ENCODE measurements around the gene EOGT.

GRCh38 chr3:69008980-69009379, 4.5 kb downstream of the EOGT start:
- no peak for TF ChIP-seq CTCF (conservative IDR thresholded peaks at IDR 0.05; ENCODE audit: low read length)
- TF ChIP-seq EZH2phosphoT487 (IDR thresholded peaks at IDR 0.05; ENCODE audit: borderline replicate concordance): no peak
